HG03558 (cell line): Measurements from ENCODE around the gene MCHR1.
"Not testable (repeated sequence)": the region's sequence is repeated elsewhere in the genome, so short reads cannot be mapped to it uniquely, and the experiment has no call there.

Source experiments
- ATAC-seq: cut with Tn5 transposase; IDR thresholded peaks from one replicate; pipeline ENCODE4 v1.9.1; 2021; ENCODE audit warnings: moderate number of reproducible peaks; ENCODE audit not compliant: unreplicated experiment; ENCODE audit errors: extremely low read depth

The MCHR1 gene

GRCh38 chr22:40655941-40656340 is 23.3 kb upstream of the MCHR1 start:
- ATAC-seq = not testable (repeated sequence)

GRCh38 chr22:40656651-40657050 is 22.6 kb upstream of the MCHR1 start:
- ATAC-seq = not testable (repeated sequence)

DNA sequence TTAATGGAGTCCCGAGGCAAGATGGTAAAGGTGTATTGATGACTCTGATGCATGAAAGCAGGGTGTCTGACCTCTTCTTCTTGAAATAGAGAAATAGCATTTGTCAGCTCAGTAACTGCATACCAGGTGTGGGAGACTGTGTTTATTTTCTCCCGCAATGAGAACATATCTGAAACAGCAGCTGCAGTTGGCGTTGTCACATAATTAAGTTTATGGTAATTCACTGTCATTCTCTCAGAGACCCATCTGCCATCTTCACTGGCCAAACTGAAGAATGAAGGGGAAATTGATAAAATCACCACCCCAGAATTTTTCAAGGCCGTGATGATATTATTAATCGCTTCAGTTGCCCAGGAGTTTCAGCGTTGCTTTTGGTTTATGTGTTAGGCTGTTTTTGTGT is 20.1 kb upstream of the MCHR1 start:
- no peak for ATAC-seq

DNA sequence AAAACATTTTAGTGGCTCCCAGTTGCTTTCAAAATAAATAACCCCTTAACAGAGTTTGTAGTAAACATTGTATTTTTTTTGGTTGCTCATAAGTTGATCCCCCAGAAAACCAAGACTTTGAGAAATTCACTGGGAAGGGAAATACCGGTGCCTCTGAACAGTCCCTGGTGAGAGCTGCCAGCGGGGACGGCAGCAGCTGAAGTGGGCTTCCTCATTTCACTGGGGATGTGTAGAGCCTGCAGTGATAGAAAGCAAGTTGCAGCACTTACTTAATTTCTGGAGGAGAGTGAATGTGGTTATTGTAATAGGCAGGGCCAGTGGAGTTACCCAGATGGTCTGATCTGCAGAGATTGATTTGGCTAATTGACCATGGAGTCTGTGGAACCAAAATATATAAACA is 18.6 kb upstream of the MCHR1 start:
- ATAC-seq = no peak

GRCh38 chr22:40661671-40662070 is 17.6 kb upstream of the MCHR1 start:
- ATAC-seq = no peak

GRCh38 chr22:40665312-40665711 is 14.0 kb upstream of the MCHR1 start:
- ATAC-seq = no peak

- no peak for ATAC-seq
Measured at GRCh38 chr22:40666151-40666848, 13.0 kb upstream of the MCHR1 start.

- ATAC-seq = no peak
Measured at GRCh38 chr22:40668611-40669411, 10.5 kb upstream of the MCHR1 start.

DNA sequence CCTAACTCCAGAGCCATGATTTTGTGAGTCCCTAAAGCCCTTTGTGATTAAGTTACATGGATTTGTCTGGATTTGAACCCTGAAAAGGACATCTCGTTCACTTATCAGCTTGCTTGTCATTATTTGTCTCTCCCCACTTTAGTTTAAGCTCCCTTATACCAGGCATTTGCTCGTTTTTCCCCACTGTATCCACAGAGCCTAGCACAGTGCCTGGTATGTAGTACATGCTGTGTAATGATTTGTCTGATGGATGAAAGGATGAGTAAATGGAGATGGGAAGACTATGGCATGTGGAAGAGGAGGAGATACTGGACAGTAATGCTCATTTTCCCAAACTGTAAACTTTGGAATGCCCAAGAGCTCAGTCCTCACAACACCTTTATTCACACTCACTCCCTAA is 9.2 kb upstream of the MCHR1 start:
- ATAC-seq = no peak

DNA sequence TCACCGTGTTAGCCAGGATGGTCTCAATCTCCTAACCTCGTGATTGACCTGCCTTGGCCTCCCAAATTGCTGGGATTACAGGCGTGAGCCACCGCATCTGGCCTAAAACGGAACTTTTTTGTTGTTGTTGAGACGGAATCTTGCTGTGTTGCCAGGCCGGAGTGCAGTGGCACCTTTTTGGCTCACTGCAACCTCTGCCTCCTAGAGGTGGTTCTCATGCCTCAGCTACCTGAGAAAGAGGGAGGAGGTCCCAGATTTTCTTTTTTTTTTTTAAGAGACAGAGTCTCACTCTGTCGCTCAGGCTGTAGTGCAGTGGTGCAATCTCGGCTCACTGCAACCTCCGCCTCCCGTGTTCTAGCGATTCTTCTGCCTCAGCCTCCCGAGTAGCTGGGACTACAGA is 7.9 kb upstream of the MCHR1 start:
- ATAC-seq = no peak

GRCh38 chr22:40671796-40672360 is 7.4 kb upstream of the MCHR1 start:
- no peak for ATAC-seq

DNA sequence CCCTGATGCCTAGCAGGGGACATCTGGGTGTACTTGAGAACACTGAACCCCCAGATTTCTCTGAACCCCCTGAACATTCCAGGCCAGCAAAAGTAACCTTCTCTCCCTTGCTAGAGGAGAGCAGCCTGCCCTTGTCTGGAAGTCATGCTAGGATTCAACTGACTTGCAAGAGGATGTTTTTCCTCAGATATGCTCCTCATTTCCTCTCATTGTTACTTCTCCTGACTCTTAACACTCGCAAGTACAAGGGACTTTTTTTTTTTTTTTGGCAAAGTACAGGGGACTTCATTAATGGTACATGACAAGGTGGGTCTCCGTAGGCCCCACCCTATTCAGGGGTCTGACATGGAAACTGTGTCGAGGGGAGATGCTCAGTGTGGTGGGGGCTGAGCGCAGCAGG is 6.3 kb upstream of the MCHR1 start:
- no peak for ATAC-seq

- ATAC-seq = no peak
Measured at GRCh38 chr22:40674274-40674673, 5.0 kb upstream of the MCHR1 start.

- not testable (repeated sequence) for ATAC-seq
Measured at GRCh38 chr22:40676166-40676565, 3.1 kb upstream of the MCHR1 start.

GRCh38 chr22:40676644-40677043 is 2.6 kb upstream of the MCHR1 start:
- no peak for ATAC-seq

DNA sequence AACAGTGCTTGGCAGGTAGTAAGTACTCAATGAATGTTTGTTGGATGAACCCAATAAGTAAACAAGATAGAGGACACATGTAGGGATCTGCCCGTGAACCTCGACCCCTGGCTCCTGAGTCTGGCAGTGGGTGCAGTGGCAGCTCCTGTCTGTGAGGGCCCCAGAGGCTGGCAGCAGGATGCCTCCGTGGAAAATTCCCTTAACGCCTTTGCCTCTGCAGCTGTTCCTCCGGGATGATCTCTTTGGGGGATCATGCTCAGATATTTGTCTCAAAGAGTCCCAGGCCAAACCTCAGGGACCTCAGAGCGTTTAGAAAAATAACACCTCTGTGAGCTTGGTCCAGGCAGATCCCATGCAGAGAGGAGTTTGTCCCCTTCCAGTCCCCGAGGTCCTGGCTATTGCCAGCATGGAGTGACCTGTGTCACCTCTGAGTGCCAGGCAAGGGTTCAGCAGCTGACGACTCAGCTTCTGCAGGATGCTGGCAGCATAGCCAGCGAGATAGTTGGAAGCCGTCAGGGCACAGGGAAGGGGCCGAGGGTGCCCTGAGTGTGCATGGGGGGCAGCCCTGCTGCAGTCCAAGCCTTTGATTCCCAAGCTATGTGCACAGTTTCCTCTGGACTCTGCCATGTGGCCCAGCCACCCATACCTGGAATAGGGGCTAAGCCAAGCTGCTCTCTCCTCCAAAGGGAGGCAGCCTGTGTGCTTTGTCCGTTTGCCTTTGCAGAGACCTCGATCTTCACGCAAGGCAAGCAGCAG is 613 bp upstream of the MCHR1 start:
- no peak for ATAC-seq

GRCh38 chr22:40679964-40680818 is 907 bp downstream of the MCHR1 start:
- no peak for ATAC-seq

DNA sequence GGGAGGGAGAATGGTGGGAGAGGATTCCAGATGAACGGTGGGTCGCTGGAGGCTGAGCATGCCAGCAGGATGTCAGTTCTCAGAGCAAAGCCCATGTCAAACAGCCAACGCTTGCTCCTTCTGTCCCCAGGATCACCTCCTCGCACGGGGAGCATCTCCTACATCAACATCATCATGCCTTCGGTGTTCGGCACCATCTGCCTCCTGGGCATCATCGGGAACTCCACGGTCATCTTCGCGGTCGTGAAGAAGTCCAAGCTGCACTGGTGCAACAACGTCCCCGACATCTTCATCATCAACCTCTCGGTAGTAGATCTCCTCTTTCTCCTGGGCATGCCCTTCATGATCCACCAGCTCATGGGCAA is 1.5 kb downstream of the MCHR1 start:
- no peak for ATAC-seq

- ATAC-seq = no peak
Measured at GRCh38 chr22:40681451-40681850, 2.2 kb downstream of the MCHR1 start.

GRCh38 chr22:40684728-40685127 is 5.4 kb downstream of the MCHR1 start:
- ATAC-seq = no peak
